ENCODE data around the gene IBTK.

IBTK gene

DNA sequence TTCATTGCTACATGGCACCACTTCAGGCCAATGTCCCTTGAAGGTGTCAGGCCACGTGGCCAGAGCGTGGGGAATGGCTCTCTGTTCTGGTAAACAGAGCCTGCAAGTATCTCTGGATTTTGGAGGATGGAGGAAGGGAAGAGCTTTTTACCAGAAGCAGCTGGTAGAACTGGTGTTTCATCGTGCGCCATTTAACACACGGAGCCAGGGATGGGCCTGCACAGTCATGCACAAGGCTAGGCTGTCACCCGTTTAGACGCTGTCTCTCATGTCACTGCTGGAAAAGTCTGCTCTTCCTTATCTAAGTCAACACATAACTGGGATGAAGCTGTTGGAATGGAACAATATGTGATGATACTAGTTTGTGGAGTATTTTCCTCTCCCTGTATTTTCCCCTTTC is 123.9 kb downstream of the IBTK start:
- FAIRE-seq (no peak), DNase-seq (ENCODE audit: insufficient read length, low spot score) (no peak)

Measured in HTR-8/SVneo (cell line).